HCT116 (cell line): Measurements from ENCODE around the gene HARBI1. TPM values are rescaled to one million over a fixed set of nuclear protein-coding genes. Genes with fewer than 3 reads are reported as not detected.

Experiments used
- ATAC-seq: fragments of 200-7000 bp; cut with Tn5 transposase; 2 replicates; pipeline ENCODE4 v1.9.1; 2020; ENCODE audit warnings: mild to moderate bottlenecking, moderate library complexity
- BruUV-seq: library from RNA; stranded (reverse); fragments of 400-500 nt; replicated peaks from 2 replicates; lab custom pipeline; 2021; lab: Mats Ljungman, UMichigan
- CTCF ChIA-PET: fragments of 300-600 bp; sonication (Branson Sonifier 250); formaldehyde crosslinking; loops from one replicate; lab custom pipeline; 2021; ENCODE audit warnings: antibody characterized with exemption; lab: Charles Lee
- POLR2A ChIA-PET: fragments of 300-600, 350-600 bp; sonication (Branson Sonifier 250); formaldehyde crosslinking; loops from one replicate; lab custom pipeline; 2021; ENCODE audit warnings: antibody characterized with exemption; lab: Charles Lee
- RAD21 ChIA-PET, 2 experiments: fragments of 300-600 bp; sonication (Branson Sonifier 250); formaldehyde crosslinking; loops; one replicate each; lab custom pipeline; 2023; ENCODE audit warnings: low total read pairs in 2 of 2; ENCODE audit not compliant: uncharacterized antibody in 2 of 2, unreplicated experiment in 2 of 2, low non-redundant PET in 1 of 2; lab: Charles Lee
- DNase-seq: peaks from one replicate; pipeline ENCODE4 v3.0.0-alpha.2; 2010; ENCODE audit warnings: low read depth, low spot score
- H2AFZ ChIP-seq: fragments of 200-600 bp; shearing (Covaris generic), sonication (generic); 2 replicates; pipeline ENCODE4 v1.6.1; 2017; ENCODE audit warnings: low read depth, mixed run types, mixed read lengths, antibody characterized with exemption, low read length; ENCODE audit not compliant: poor library complexity, severe bottlenecking
- H3K27ac ChIP-seq: 2 replicates; pipeline ENCODE4 v1.5.1; 2012; ENCODE audit warnings: low read depth, low read length
- H3K27me3 ChIP-seq: fragments of 200-600 bp; sonication (generic); 2 replicates; pipeline ENCODE4 v1.6.1; 2016; ENCODE audit warnings: mixed run types, low read length, mixed read lengths; ENCODE audit not compliant: insufficient read depth
- H3K36me3 ChIP-seq, 2 experiments: fragments of 200-500 bp in 1 of 2; fragments of 200-600 bp in 1 of 2; sonication (Bioruptor generic) in 1 of 2; sonication (generic) in 1 of 2; 2 replicates each; pipeline versions ENCODE4 v1.5.1 to v1.6.1; 2014 to 2016; ENCODE audit warnings: low read length in 2 of 2, inconsistent platforms in 1 of 2, mixed read lengths in 1 of 2, mixed run types in 1 of 2; ENCODE audit not compliant: insufficient read depth in 2 of 2, control insufficient read depth in 1 of 2
- H3K4me1 ChIP-seq, 2 experiments: fragments of 200-600 bp in 1 of 2; sonication (generic) in 1 of 2; 2 replicates each; pipeline versions ENCODE4 v1.5.1 to v1.6.1; 2012 to 2017; ENCODE audit warnings: low read length in 2 of 2, inconsistent platforms in 1 of 2, mild to moderate bottlenecking in 1 of 2, mixed read lengths in 1 of 2, mixed run types in 1 of 2, moderate library complexity in 1 of 2; ENCODE audit not compliant: insufficient read depth in 2 of 2, control insufficient read depth in 1 of 2
- H3K4me2 ChIP-seq: fragments of 200-600 bp; sonication (generic); 2 replicates; pipeline ENCODE4 v1.6.1; 2017; ENCODE audit warnings: mixed run types, low read length, mixed read lengths
- H3K4me3 ChIP-seq, 2 experiments: fragments of 200-600 bp in 1 of 2; sonication (generic) in 1 of 2; replicated peaks in 1 of 2; 2 replicates each; pipeline ENCODE4 v1.5.1; 2011 to 2016; ENCODE audit warnings: low read length in 2 of 2, control low read depth in 1 of 2, low read depth in 1 of 2, mild to moderate bottlenecking in 1 of 2, mixed read lengths in 1 of 2, mixed run types in 1 of 2
- H3K79me2 ChIP-seq: fragments of 200-600 bp; sonication (generic); 2 replicates; pipeline ENCODE4 v1.6.1; 2017; ENCODE audit warnings: mild to moderate bottlenecking, mixed run types, low read length, moderate library complexity, mixed read lengths; ENCODE audit not compliant: insufficient read depth
- H3K9ac ChIP-seq: fragments of 200-600 bp; sonication (generic); 2 replicates; pipeline ENCODE4 v1.6.1; 2016; ENCODE audit warnings: low read length, mixed read lengths
- H3K9me2 ChIP-seq: fragments of 200-600 bp; sonication (generic), shearing (Covaris generic); 2 replicates; pipeline ENCODE4 v1.6.1; 2017; ENCODE audit warnings: mixed run types, mild to moderate bottlenecking, moderate library complexity; ENCODE audit not compliant: insufficient read depth
- H3K9me3 ChIP-seq, 2 experiments: fragments of 200-500 bp in 1 of 2; fragments of 200-600 bp in 1 of 2; sonication (Bioruptor generic) in 1 of 2; sonication (generic) in 1 of 2; 2 replicates each; pipeline ENCODE4 v1.6.1; 2014 to 2017; ENCODE audit warnings: low read length in 2 of 2, mixed read lengths in 2 of 2, inconsistent platforms in 1 of 2, low read depth in 1 of 2, mild to moderate bottlenecking in 1 of 2, mixed run types in 1 of 2, moderate library complexity in 1 of 2; ENCODE audit not compliant: control insufficient read depth in 1 of 2, insufficient read depth in 1 of 2
- H4K20me1 ChIP-seq: fragments of 200-600 bp; sonication (generic), shearing (Covaris generic); 2 replicates; pipeline ENCODE4 v1.6.1; 2017; ENCODE audit warnings: mixed run types, mild to moderate bottlenecking, moderate library complexity; ENCODE audit not compliant: insufficient read depth
- CBX3 ChIP-seq: IDR thresholded peaks from 2 replicates; pipeline ENCODE4 v1.6.1; 2012; ENCODE audit warnings: low read depth
- CEBPB ChIP-seq: IDR thresholded peaks from 2 replicates; pipeline ENCODE4 v1.6.1; 2012; ENCODE audit warnings: low read depth
- EGR1 ChIP-seq: IDR thresholded peaks from 2 replicates; pipeline ENCODE4 v1.6.1; 2012; ENCODE audit warnings: low read depth
- ELF1 ChIP-seq: IDR thresholded peaks from 2 replicates; pipeline ENCODE4 v1.6.1; 2012; ENCODE audit warnings: low read depth, borderline replicate concordance
- EZH2 ChIP-seq: fragments of 200-600 bp; sonication (generic); IDR thresholded peaks from 2 replicates; pipeline ENCODE4 v1.6.1; 2017; ENCODE audit warnings: antibody characterized with exemption, mixed run types
- FOSL1 ChIP-seq: IDR thresholded peaks from 2 replicates; pipeline ENCODE4 v1.6.1; 2012; ENCODE audit warnings: low read depth
- JUND ChIP-seq: IDR thresholded peaks from 2 replicates; pipeline ENCODE4 v1.6.1; 2012
- POLR2AphosphoS5 ChIP-seq: IDR thresholded peaks from 2 replicates; pipeline ENCODE4 v1.6.1; 2011; ENCODE audit warnings: mild to moderate bottlenecking, low read depth, low read length, moderate library complexity
- SIN3A ChIP-seq: IDR thresholded peaks from 2 replicates; pipeline ENCODE4 v1.6.1; 2012; ENCODE audit warnings: low read depth
- SP1 ChIP-seq: IDR thresholded peaks from 2 replicates; pipeline ENCODE4 v1.6.1; 2012; ENCODE audit warnings: low read depth
- SRF ChIP-seq: IDR thresholded peaks from 2 replicates; pipeline ENCODE4 v1.6.1; 2012; ENCODE audit warnings: low read depth
- TCF7L2 ChIP-seq: IDR thresholded peaks from 2 replicates; pipeline ENCODE4 v1.7.0; 2011; ENCODE audit warnings: borderline replicate concordance, inconsistent platforms; ENCODE audit not compliant: insufficient read depth, insufficient read length; ENCODE audit errors: extremely low read depth
- ZFX ChIP-seq: fragments of 450-650 bp; IDR thresholded peaks from 2 replicates; pipeline ENCODE4 v1.6.1; 2017
- ZNF274 ChIP-seq: fragments of 200-500 bp; sonication (Bioruptor generic); IDR thresholded peaks from 2 replicates; pipeline ENCODE4 v1.6.1; 2014; ENCODE audit warnings: mild to moderate bottlenecking, low read depth, low read length, inconsistent platforms
- intact Hi-C: fragments of 100-400 bp; cut with micrococcal nuclease; formaldehyde crosslinking; loops from 2 replicates; pipeline ENCODE4 v1.10.0; 2022
- total RNA-seq: library from RNA; stranded (reverse); gene quantifications from one replicate; pipeline ENCODE4 v1.2.1, GENCODE V29; 2021; ENCODE audit not compliant: unreplicated experiment
- TF ChIP-seq, protein P1 (sequence below): IDR thresholded peaks from 2 replicates; pipeline ENCODE4 v1.6.1; 2011; ENCODE audit warnings: mild to moderate bottlenecking, low read length, moderate library complexity; ENCODE audit not compliant: insufficient replicate concordance; ENCODE audit errors: extremely low read depth
- TF ChIP-seq, protein P2 (sequence below): IDR thresholded peaks from 2 replicates; pipeline ENCODE4 v1.6.1; 2012
- TF ChIP-seq, protein P3 (sequence below), 3 experiments: fragments of 200-600 bp in 1 of 3; sonication (generic) in 1 of 3; IDR thresholded peaks in 2 of 3; conservative IDR thresholded peaks in 1 of 3; 2 replicates each; pipeline ENCODE4 v1.5.1; 2012 to 2017; ENCODE audit warnings: low read depth in 2 of 3, low read length in 2 of 3, antibody characterized with exemption in 1 of 3, borderline replicate concordance in 1 of 3, control low read depth in 1 of 3, mild to moderate bottlenecking in 1 of 3, mixed read lengths in 1 of 3, mixed run types in 1 of 3, moderate library complexity in 1 of 3; ENCODE audit not compliant: insufficient read depth in 1 of 3
- TF ChIP-seq, protein P4 (sequence below): IDR thresholded peaks from 2 replicates; pipeline ENCODE4 v1.6.1; 2012
- TF ChIP-seq, protein P5 (sequence below): IDR thresholded peaks from 2 replicates; pipeline ENCODE4 v1.6.1; 2012; ENCODE audit warnings: low read depth

The HARBI1 gene
- total RNA-seq, 1 experiment from 2014 or later, result 1.9 TPM

DNA sequence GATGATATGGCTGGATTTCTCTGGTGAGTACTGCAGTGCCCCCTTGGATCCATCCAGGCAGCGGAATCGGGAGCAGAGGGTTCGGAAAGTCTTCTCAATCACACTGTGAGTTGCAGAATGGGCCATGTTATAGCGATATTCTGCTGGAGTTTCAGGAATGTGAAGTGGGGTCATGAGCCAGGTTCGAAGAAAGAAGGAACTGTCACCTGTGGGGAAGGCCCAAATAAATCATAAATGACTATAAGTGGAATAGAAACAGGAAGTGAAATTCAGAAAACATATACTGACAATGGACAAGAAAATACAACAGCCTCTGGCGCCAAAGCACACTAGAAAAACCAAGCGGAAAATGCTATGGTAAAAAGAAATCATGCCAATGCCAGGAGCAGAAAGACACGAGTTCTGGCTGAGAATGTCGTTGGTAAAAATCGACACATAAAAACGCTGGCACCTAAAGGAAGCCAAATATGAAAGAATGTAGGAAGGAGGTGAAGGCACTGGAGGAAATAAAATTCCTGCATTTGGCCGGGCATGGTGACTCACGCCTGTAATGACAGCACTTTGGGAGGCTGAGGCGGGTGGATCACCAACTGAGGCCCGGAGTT lies 13.2 kb downstream of the HARBI1 start:
- TF ChIP-seq SRF (no peak), SIN3A (no peak), CBX3 (no peak), TCF7L2 (no peak), JUND (no peak), CEBPB (no peak), ZNF274 (no peak), POLR2AphosphoS5 (no peak), ELF1 (no peak), EZH2 (no peak), EGR1 (no peak), SP1 (no peak), FOSL1 (no peak), ZFX (no peak)
- TF ChIP-seq, protein P1, sequence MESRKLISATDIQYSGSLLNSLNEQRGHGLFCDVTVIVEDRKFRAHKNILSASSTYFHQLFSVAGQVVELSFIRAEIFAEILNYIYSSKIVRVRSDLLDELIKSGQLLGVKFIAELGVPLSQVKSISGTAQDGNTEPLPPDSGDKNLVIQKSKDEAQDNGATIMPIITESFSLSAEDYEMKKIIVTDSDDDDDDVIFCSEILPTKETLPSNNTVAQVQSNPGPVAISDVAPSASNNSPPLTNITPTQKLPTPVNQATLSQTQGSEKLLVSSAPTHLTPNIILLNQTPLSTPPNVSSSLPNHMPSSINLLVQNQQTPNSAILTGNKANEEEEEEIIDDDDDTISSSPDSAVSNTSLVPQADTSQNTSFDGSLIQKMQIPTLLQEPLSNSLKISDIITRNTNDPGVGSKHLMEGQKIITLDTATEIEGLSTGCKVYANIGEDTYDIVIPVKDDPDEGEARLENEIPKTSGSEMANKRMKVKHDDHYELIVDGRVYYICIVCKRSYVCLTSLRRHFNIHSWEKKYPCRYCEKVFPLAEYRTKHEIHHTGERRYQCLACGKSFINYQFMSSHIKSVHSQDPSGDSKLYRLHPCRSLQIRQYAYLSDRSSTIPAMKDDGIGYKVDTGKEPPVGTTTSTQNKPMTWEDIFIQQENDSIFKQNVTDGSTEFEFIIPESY, result no peak
- TF ChIP-seq, protein P2, sequence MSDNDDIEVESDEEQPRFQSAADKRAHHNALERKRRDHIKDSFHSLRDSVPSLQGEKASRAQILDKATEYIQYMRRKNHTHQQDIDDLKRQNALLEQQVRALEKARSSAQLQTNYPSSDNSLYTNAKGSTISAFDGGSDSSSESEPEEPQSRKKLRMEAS, result no peak
- TF ChIP-seq, protein P3, sequence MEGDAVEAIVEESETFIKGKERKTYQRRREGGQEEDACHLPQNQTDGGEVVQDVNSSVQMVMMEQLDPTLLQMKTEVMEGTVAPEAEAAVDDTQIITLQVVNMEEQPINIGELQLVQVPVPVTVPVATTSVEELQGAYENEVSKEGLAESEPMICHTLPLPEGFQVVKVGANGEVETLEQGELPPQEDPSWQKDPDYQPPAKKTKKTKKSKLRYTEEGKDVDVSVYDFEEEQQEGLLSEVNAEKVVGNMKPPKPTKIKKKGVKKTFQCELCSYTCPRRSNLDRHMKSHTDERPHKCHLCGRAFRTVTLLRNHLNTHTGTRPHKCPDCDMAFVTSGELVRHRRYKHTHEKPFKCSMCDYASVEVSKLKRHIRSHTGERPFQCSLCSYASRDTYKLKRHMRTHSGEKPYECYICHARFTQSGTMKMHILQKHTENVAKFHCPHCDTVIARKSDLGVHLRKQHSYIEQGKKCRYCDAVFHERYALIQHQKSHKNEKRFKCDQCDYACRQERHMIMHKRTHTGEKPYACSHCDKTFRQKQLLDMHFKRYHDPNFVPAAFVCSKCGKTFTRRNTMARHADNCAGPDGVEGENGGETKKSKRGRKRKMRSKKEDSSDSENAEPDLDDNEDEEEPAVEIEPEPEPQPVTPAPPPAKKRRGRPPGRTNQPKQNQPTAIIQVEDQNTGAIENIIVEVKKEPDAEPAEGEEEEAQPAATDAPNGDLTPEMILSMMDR (IDR thresholded peaks at IDR 0.05 in 2 of 3, conservative IDR thresholded peaks at IDR 0.05 in 1 of 3; ENCODE audit: borderline replicate concordance in 1 of 3, insufficient read depth in 1 of 3, low read depth in 2 of 3, low read length in 2 of 3), result no peak
- TF ChIP-seq, protein P4, sequence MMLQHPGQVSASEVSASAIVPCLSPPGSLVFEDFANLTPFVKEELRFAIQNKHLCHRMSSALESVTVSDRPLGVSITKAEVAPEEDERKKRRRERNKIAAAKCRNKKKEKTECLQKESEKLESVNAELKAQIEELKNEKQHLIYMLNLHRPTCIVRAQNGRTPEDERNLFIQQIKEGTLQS, result no peak
- TF ChIP-seq, protein P5, sequence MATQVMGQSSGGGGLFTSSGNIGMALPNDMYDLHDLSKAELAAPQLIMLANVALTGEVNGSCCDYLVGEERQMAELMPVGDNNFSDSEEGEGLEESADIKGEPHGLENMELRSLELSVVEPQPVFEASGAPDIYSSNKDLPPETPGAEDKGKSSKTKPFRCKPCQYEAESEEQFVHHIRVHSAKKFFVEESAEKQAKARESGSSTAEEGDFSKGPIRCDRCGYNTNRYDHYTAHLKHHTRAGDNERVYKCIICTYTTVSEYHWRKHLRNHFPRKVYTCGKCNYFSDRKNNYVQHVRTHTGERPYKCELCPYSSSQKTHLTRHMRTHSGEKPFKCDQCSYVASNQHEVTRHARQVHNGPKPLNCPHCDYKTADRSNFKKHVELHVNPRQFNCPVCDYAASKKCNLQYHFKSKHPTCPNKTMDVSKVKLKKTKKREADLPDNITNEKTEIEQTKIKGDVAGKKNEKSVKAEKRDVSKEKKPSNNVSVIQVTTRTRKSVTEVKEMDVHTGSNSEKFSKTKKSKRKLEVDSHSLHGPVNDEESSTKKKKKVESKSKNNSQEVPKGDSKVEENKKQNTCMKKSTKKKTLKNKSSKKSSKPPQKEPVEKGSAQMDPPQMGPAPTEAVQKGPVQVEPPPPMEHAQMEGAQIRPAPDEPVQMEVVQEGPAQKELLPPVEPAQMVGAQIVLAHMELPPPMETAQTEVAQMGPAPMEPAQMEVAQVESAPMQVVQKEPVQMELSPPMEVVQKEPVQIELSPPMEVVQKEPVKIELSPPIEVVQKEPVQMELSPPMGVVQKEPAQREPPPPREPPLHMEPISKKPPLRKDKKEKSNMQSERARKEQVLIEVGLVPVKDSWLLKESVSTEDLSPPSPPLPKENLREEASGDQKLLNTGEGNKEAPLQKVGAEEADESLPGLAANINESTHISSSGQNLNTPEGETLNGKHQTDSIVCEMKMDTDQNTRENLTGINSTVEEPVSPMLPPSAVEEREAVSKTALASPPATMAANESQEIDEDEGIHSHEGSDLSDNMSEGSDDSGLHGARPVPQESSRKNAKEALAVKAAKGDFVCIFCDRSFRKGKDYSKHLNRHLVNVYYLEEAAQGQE, result no peak
- Histone ChIP-seq H3K9me2 (no peaks in the 10 kb centered on the region), H3K4me1 (no peaks in the 10 kb centered on the region), H3K27me3 (no peaks in the 10 kb centered on the region), H4K20me1 (no peaks in the 10 kb centered on the region), H3K79me2 (no peaks in the 10 kb centered on the region), H3K4me2 (no peak overlapping the region), H2AFZ (no peak overlapping the region), H3K27ac (no peak overlapping the region), H3K9me3 (no peaks in the 10 kb centered on the region), H3K4me3 (no peak overlapping the region), H3K9ac (no peak overlapping the region), H3K36me3 (no peaks in the 10 kb centered on the region)
- ATAC-seq, result no peak
- no TSS peak for BruUV-seq
- POLR2A ChIA-PET, result no interaction called here
- intact Hi-C loops, result no loop called here
- RAD21 ChIA-PET, result no interaction called here
- DNase-seq, result no peak
- CTCF ChIA-PET, result no interaction called here
